Keratinocyte (primary cell): ENCODE data around the gene UGT1A10. TPM values are rescaled to one million over a fixed set of nuclear protein-coding genes. Genes with fewer than 3 reads are reported as not detected.

Experiments
- DNase-seq: peaks from one replicate; pipeline ENCODE4 v3.0.0-alpha.2; 2011; ENCODE audit warnings: low read depth, missing footprints, low spot score
- FAIRE-seq: peaks from 2 replicates; lab custom pipeline; 2011; peaks lifted over from hg19 to GRCh38; lab: Jason Lieb, UNC
- H2AFZ ChIP-seq: 2 replicates; pipeline ENCODE4 v1.6.0; 2012; ENCODE audit warnings: low read length, control low read depth, inconsistent platforms; ENCODE audit not compliant: control insufficient read depth
- H3K27ac ChIP-seq: 2 replicates; pipeline ENCODE4 v1.5.1; 2011; ENCODE audit warnings: low read length; ENCODE audit not compliant: control insufficient read depth, insufficient read depth
- H3K27me3 ChIP-seq: 3 replicates; pipeline ENCODE4 v1.6.0; 2011; ENCODE audit warnings: low read length; ENCODE audit not compliant: control insufficient read depth, insufficient read depth; ENCODE audit errors: extremely low read depth
- H3K36me3 ChIP-seq, 2 experiments: 2 replicates in 1 of 2; 3 replicates in 1 of 2; pipeline ENCODE4 v1.5.1; 2011; ENCODE audit warnings: low read length in 2 of 2, mild to moderate bottlenecking in 1 of 2; ENCODE audit not compliant: control insufficient read depth in 2 of 2, insufficient read depth in 2 of 2; ENCODE audit errors: extremely low read depth in 1 of 2
- H3K4me1 ChIP-seq: 3 replicates; pipeline ENCODE4 v1.5.1; 2011; ENCODE audit warnings: low read length; ENCODE audit not compliant: control insufficient read depth, insufficient read depth; ENCODE audit errors: extremely low read depth
- H3K4me2 ChIP-seq: 3 replicates; pipeline ENCODE4 v1.6.0; 2011; ENCODE audit warnings: low read depth, low read length; ENCODE audit not compliant: control insufficient read depth, insufficient read depth; ENCODE audit errors: extremely low read depth
- H3K4me3 ChIP-seq, 3 experiments: fragments of 200-600 bp in 1 of 3; sonication (generic) in 1 of 3; 2 replicates in 2 of 3; 3 replicates in 1 of 3; pipeline ENCODE4 v1.5.1; 2011 to 2016; ENCODE audit warnings: low read length in 3 of 3, mild to moderate bottlenecking in 3 of 3, control low read depth in 2 of 3, inconsistent platforms in 1 of 3, low read depth in 1 of 3, mixed read lengths in 1 of 3, mixed run types in 1 of 3, moderate library complexity in 1 of 3; ENCODE audit not compliant: control insufficient read depth in 2 of 3, insufficient read depth in 2 of 3; ENCODE audit errors: extremely low read depth in 1 of 3
- H3K79me2 ChIP-seq: 2 replicates; pipeline ENCODE4 v1.6.0; 2012; ENCODE audit warnings: low read length; ENCODE audit not compliant: control insufficient read depth, insufficient read depth
- H3K9ac ChIP-seq: 3 replicates; pipeline ENCODE4 v1.6.0; 2011; ENCODE audit warnings: low read length; ENCODE audit not compliant: control insufficient read depth, insufficient read depth; ENCODE audit errors: extremely low read depth
- H3K9me1 ChIP-seq: 3 replicates; pipeline ENCODE4 v1.6.0; 2011; ENCODE audit warnings: low read length; ENCODE audit not compliant: control insufficient read depth, insufficient read depth; ENCODE audit errors: extremely low read depth
- H3K9me3 ChIP-seq: 2 replicates; pipeline ENCODE4 v1.5.1; 2012; ENCODE audit warnings: low read depth, low read length; ENCODE audit not compliant: control insufficient read depth
- H4K20me1 ChIP-seq: 3 replicates; pipeline ENCODE4 v1.6.0; 2011; ENCODE audit warnings: low read length; ENCODE audit not compliant: control insufficient read depth, insufficient read depth; ENCODE audit errors: extremely low read depth
- CTCF ChIP-seq, 3 experiments: IDR thresholded peaks in 1 of 3; conservative IDR thresholded peaks in 1 of 3; optimal IDR thresholded peaks in 1 of 3; 2 replicates in 2 of 3; 3 replicates in 1 of 3; pipeline versions ENCODE3 to v1.5.1; 2011; ENCODE audit warnings: low read length in 3 of 3, mild to moderate bottlenecking in 3 of 3, moderate library complexity in 2 of 3, control low read depth in 1 of 3, inconsistent platforms in 1 of 3; ENCODE audit not compliant: insufficient read depth in 2 of 3; ENCODE audit errors: extremely low read depth in 1 of 3
- EZH2 ChIP-seq: IDR thresholded peaks from one replicate; pipeline ENCODE4 v1.6.1; 2012; ENCODE audit warnings: inconsistent platforms, mild to moderate bottlenecking, low read length, moderate library complexity
- dilution Hi-C: fragments of 300-500 bp; cut with MboI; formaldehyde crosslinking; loops from one replicate; pipeline ENCODE4 v1.7.0; 2020; ENCODE audit warnings: low sequenced_read_pairs; ENCODE audit not compliant: extremely low pct_ligation_motif_present
- polyA plus RNA-seq, 5 experiments: library from polyadenylated mRNA; depleted of rRNA in 3 of 5; stranded (reverse) in 3 of 5; stranded (forward) in 1 of 5; unstranded in 1 of 5; fragments of >200 nt; gene quantifications; 1 replicate in 1 of 5; 2 replicates in 3 of 5; 3 replicates in 1 of 5; pipeline versions ENCODE4 v1.2.1 to v1.2.3, GENCODE V29; 2011 to 2012; ENCODE audit warnings: missing spikeins in 2 of 5, low read depth in 1 of 5, low replicate concordance in 1 of 5

UGT1A10 gene
- polyA plus RNA-seq, 1 donor (not counting 4 experiments of a cell fraction or from before 2014, with no cell fraction given), result 2.0 TPM

DNA sequence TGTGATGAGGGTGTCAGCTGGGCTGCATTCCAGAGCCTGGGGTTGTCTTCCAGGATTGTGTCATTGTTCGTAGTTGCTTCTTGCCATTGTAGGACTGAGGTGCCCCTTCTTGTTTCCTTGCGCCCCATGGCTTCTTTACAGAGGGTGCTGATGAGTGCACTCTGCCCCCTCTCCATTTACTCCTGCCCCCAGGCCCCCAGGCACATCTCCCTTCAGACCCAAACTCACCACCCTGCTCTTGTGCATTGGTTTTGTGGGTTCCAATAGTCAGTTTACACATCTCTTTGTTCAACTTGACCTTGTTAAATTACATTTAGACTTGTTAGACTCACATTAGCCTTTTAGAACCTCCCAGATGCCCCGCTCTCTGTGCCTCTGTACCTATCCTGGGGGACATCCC lies 184.9 kb downstream of the UGT1A10 start:
- Histone ChIP-seq H4K20me1 (no peaks in the 10 kb centered on the region), H3K9me3 (no peaks in the 10 kb centered on the region), H3K4me1 (no peaks in the 10 kb centered on the region), H3K27ac (no peak overlapping the region), H3K4me3 (no peak overlapping the region), H2AFZ (no peak overlapping the region), H3K9ac (no peak overlapping the region), H3K4me2 (no peak overlapping the region), H3K9me1 (no peaks in the 10 kb centered on the region), H3K27me3 (peaks cover 5% of the 10 kb centered on the region), H3K79me2 (no peaks in the 10 kb centered on the region), H3K36me3 (no peaks in the 10 kb centered on the region)
- DNase-seq (no peak), FAIRE-seq (no peak)
- TF ChIP-seq EZH2, result no peak
- TF ChIP-seq CTCF (optimal IDR thresholded peaks at IDR 0.05 in 1 of 3, IDR thresholded peaks at IDR 0.05 in 1 of 3, conservative IDR thresholded peaks at IDR 0.05 in 1 of 3; ENCODE audit: extremely low read depth in 1 of 3, insufficient read depth in 2 of 3, low read length in 3 of 3), result no peak
- dilution Hi-C loops, result no loop called here

DNA sequence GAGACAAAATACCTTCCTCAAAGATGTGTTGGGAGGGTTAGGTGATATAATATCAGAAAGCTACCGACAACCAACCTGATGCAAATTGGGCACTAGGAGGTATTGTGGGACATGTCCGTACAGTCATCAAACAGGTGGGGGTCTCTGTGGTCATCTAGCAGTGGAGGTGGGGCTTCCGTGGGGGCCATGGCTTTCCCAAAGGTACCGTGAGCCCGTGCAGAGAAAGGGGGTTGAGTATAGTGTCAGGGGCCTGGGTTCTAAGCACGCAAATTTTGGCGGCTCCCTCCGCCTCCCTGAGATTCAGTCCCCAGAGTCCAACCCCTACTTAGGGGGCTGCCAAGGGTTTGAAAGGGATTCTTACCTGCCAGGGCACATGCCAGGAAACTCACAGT lies 185.5 kb downstream of the UGT1A10 start:
- no peak for FAIRE-seq
- Histone ChIP-seq H4K20me1 (no peaks in the 10 kb centered on the region), H3K9me3 (no peaks in the 10 kb centered on the region), H3K79me2 (no peaks in the 10 kb centered on the region), H3K9me1 (no peaks in the 10 kb centered on the region), H3K27ac (no peak overlapping the region), H3K4me3 (no peak overlapping the region), H2AFZ (no peak overlapping the region), H3K4me2 (no peak overlapping the region), H3K4me1 (no peaks in the 10 kb centered on the region), H3K36me3 (no peaks in the 10 kb centered on the region), H3K27me3 (peaks cover 5% of the 10 kb centered on the region), H3K9ac (no peak overlapping the region)
- DNase-seq, result no peak
- dilution Hi-C loops, result no loop called here
- no peak for TF ChIP-seq EZH2
- no peak for TF ChIP-seq CTCF (optimal IDR thresholded peaks at IDR 0.05 in 1 of 3, IDR thresholded peaks at IDR 0.05 in 1 of 3, conservative IDR thresholded peaks at IDR 0.05 in 1 of 3; ENCODE audit: extremely low read depth in 1 of 3, insufficient read depth in 2 of 3, low read length in 3 of 3)
